Suprapubic skin (tissue), 4 donors: Measurements from ENCODE around the gene EMILIN1. TPM values are rescaled to one million over a fixed set of nuclear protein-coding genes. Genes with fewer than 3 reads are reported as not detected.

Experiments
- DNase-seq, 2 donors: peaks; one replicate each; pipeline ENCODE4 v3.0.0-alpha.2; 2019; ENCODE audit warnings: low spot score in 2 of 2
- H3K27ac ChIP-seq: fragments of 200-600 bp; sonication (generic); one replicate; pipeline ENCODE4 v1.5.1; 2019
- H3K27me3 ChIP-seq: fragments of 200-600 bp; sonication (generic); one replicate; pipeline ENCODE4 v1.5.1; 2019
- H3K36me3 ChIP-seq: fragments of 200-600 bp; sonication (generic); one replicate; pipeline ENCODE4 v1.5.1; 2019
- H3K4me1 ChIP-seq: fragments of 200-600 bp; sonication (generic); one replicate; pipeline ENCODE4 v1.5.1; 2019
- H3K4me3 ChIP-seq: fragments of 200-600 bp; sonication (generic); one replicate; pipeline ENCODE4 v1.5.1; 2019; ENCODE audit warnings: mild to moderate bottlenecking
- H3K9me3 ChIP-seq: fragments of 200-600 bp; sonication (generic); one replicate; pipeline ENCODE4 v1.5.1; 2019
- EP300 ChIP-seq: sonication (generic); formaldehyde crosslinking; IDR thresholded peaks from one replicate; pipeline ENCODE4 v1.6.1; 2017; ENCODE audit warnings: antibody characterized with exemption
- POLR2A ChIP-seq, 2 donors: fragments of 450-650 bp; IDR thresholded peaks; one replicate each; pipeline ENCODE4 v1.6.1; 2017; ENCODE audit warnings: antibody characterized with exemption in 2 of 2, mild to moderate bottlenecking in 2 of 2, moderate library complexity in 2 of 2
- POLR2AphosphoS5 ChIP-seq, 3 donors: sonication (generic); formaldehyde crosslinking; IDR thresholded peaks; one replicate each; pipeline ENCODE4 v1.6.1; 2017; ENCODE audit warnings: antibody characterized with exemption in 3 of 3
- WGBS: methylation state at CpG from one replicate; pipeline ENCODE4 v1.1.5; 2018; 5-methylcytosine and 5-hydroxymethylcytosine counted together
- total RNA-seq, 4 donors: library from RNA; depleted of rRNA; stranded (reverse); fragments of >200 nt; gene quantifications; one replicate each; pipeline ENCODE4 v1.1.0, GENCODE V29; 2016
- TF ChIP-seq, protein P1 (sequence below), 2 donors: fragments of 200-600 bp in 1 of 2; fragments of 450-650 bp in 1 of 2; sonication (generic) in 1 of 2; IDR thresholded peaks; one replicate each; pipeline ENCODE4 v1.5.1; 2016 to 2019; ENCODE audit warnings: antibody characterized with exemption in 2 of 2, mild to moderate bottlenecking in 1 of 2, moderate library complexity in 1 of 2

EMILIN1 gene
- total RNA-seq, 4 donors from 2014 or later: 3.0 to 13.8 (median 5.8) TPM

DNA sequence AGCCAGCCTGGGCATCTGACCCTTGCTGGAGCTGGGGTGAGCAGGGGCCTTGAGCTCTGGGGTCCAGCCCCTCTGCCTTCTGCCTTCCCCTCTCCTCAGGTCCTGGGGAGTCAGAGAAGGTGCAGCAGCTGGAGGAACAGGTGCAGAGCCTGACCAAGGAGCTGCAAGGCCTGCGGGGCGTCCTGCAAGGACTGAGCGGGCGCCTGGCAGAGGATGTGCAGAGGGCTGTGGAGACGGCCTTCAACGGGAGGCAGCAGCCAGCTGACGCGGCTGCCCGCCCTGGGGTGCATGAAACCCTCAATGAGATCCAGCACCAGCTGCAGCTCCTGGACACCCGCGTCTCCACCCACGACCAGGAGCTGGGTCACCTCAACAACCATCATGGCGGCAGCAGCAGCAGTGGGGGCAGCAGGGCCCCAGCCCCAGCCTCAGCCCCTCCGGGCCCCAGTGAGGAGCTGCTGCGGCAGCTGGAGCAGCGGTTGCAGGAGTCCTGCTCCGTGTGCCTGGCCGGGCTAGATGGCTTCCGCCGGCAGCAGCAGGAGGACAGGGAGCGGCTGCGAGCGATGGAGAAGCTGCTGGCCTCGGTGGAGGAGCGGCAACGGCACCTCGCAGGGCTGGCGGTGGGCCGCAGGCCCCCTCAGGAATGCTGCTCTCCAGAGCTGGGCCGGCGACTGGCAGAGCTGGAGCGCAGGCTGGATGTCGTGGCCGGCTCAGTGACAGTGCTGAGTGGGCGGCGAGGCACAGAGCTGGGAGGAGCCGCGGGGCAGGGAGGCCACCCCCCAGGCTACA lies 3.8 kb downstream of the EMILIN1 start:
- H3K27me3 ChIP-seq: no peaks in the 10 kb centered on the region
- 84% methylated on average over 20 of the region's 38 CpGs for WGBS
- H3K4me3 ChIP-seq: no peak overlapping the region
- no peak for TF ChIP-seq POLR2A (IDR thresholded peaks at IDR 0.05)
- TF ChIP-seq, protein P1, sequence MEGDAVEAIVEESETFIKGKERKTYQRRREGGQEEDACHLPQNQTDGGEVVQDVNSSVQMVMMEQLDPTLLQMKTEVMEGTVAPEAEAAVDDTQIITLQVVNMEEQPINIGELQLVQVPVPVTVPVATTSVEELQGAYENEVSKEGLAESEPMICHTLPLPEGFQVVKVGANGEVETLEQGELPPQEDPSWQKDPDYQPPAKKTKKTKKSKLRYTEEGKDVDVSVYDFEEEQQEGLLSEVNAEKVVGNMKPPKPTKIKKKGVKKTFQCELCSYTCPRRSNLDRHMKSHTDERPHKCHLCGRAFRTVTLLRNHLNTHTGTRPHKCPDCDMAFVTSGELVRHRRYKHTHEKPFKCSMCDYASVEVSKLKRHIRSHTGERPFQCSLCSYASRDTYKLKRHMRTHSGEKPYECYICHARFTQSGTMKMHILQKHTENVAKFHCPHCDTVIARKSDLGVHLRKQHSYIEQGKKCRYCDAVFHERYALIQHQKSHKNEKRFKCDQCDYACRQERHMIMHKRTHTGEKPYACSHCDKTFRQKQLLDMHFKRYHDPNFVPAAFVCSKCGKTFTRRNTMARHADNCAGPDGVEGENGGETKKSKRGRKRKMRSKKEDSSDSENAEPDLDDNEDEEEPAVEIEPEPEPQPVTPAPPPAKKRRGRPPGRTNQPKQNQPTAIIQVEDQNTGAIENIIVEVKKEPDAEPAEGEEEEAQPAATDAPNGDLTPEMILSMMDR (IDR thresholded peaks at IDR 0.05): no peak
- TF ChIP-seq EP300: no peak
- TF ChIP-seq POLR2AphosphoS5 (IDR thresholded peaks at IDR 0.05): no peak
- no peaks in the 10 kb centered on the region for H3K36me3 ChIP-seq
- H3K9me3 ChIP-seq: no peaks in the 10 kb centered on the region
- no peak for DNase-seq
- H3K4me1 ChIP-seq: peaks cover 66% of the 10 kb centered on the region
- H3K27ac ChIP-seq: no peak overlapping the region

DNA sequence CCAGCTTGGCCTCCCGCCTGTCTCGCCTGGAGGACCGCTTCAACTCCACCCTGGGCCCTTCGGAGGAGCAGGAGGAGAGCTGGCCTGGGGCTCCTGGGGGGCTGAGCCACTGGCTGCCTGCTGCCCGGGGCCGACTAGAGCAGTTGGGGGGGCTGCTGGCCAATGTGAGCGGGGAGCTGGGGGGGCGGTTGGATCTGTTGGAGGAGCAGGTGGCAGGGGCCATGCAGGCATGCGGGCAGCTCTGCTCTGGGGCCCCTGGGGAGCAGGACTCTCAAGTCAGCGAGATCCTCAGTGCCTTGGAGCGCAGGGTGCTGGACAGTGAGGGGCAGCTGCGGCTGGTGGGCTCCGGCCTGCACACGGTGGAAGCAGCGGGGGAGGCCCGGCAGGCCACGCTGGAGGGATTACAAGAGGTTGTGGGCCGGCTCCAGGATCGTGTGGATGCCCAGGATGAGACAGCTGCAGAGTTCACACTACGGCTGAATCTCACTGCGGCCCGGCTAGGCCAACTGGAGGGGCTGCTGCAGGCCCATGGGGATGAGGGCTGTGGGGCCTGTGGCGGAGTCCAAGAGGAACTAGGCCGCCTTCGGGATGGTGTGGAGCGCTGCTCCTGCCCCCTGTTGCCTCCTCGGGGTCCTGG lies 4.5 kb downstream of the EMILIN1 start:
- TF ChIP-seq EP300: no peak
- no peak for TF ChIP-seq POLR2A (IDR thresholded peaks at IDR 0.05)
- TF ChIP-seq, protein P1 (IDR thresholded peaks at IDR 0.05): no peak
- no peak for TF ChIP-seq POLR2AphosphoS5 (IDR thresholded peaks at IDR 0.05)
- peaks cover 70% of the 10 kb centered on the region for H3K4me1 ChIP-seq
- no peaks in the 10 kb centered on the region for H3K9me3 ChIP-seq
- WGBS: 74% methylated on average over 17 of the region's 27 CpGs
- no peaks in the 10 kb centered on the region for H3K36me3 ChIP-seq
- H3K27ac ChIP-seq: no peak overlapping the region
- no peak for DNase-seq
- H3K4me3 ChIP-seq: no peak overlapping the region
- H3K27me3 ChIP-seq: no peaks in the 10 kb centered on the region

DNA sequence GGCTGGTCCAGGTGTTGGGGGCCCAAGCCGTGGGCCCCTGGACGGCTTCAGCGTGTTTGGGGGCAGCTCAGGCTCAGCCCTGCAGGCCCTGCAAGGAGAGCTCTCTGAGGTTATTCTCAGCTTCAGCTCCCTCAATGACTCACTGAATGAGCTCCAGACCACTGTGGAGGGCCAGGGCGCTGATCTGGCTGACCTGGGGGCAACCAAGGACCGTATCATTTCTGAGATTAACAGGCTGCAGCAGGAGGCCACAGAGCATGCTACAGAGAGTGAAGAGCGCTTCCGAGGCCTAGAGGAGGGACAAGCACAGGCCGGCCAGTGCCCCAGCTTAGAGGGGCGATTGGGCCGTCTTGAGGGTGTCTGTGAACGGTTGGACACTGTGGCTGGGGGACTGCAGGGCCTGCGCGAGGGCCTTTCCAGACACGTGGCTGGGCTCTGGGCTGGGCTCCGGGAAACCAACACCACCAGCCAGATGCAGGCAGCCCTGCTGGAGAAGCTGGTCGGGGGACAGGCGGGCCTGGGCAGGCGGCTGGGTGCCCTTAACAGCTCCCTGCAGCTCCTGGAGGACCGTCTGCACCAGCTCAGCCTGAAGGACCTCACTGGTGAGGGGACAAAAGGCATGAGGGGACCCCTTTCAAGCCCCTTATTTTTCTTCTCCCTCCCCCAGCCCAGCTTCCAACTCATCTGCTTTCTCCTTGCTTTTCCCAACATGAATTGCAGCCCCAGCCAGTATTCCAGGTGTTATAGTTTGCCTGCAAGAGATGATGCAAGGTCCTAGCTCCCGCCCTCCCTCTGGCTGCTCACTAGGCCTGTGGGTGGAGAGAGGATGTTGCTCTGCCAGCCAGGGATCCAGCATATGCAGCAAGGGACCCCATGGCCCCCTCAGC lies 5.2 kb downstream of the EMILIN1 start:
- Histone ChIP-seq H3K9me3 (no peaks in the 10 kb centered on the region), H3K27ac (no peak overlapping the region), H3K4me3 (no peak overlapping the region), H3K27me3 (no peaks in the 10 kb centered on the region), H3K4me1 (peaks cover 70% of the 10 kb centered on the region), H3K36me3 (no peaks in the 10 kb centered on the region)
- 78% methylated on average over 15 of the region's 20 CpGs for WGBS
- no peak for DNase-seq
- TF ChIP-seq POLR2A (IDR thresholded peaks at IDR 0.05) (no peak), EP300 (no peak), POLR2AphosphoS5 (IDR thresholded peaks at IDR 0.05) (no peak)
- TF ChIP-seq, protein P1 (IDR thresholded peaks at IDR 0.05): no peak

DNA sequence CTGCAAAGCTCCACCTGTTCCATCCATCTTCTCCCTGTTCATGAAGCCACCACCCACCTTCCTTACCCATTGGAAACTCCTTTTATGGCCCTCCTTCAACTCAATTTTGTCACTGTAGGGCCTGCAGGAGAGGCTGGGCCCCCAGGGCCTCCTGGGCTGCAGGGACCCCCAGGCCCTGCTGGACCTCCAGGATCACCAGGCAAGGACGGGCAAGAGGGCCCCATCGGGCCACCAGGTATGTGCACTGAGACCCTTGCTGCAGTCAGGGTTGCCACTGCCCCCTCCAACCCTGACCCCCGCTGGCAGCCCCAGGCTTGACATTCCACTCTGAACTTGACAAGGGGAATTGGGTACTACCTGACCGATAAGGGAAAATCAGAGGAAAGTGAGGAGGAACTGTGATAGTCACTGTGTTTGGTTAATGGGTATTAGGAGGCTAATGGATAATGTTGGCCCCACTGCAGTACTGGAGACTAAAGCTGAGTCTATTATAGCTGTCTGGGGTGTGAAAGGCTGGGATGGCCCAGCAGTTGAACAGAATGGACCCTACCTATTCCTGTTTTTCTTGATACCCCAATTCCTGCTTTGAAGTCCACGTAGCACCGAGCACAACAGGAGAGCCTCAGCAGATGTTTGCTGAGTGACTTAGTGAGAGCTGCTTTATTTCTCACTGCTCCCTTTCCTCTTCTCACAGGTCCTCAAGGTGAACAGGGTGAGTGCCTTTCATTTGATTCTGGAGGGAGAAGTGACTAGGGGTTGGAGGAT lies 6.1 kb downstream of the EMILIN1 start:
- Histone ChIP-seq H3K9me3 (no peaks in the 10 kb centered on the region), H3K27ac (no peak overlapping the region), H3K36me3 (no peaks in the 10 kb centered on the region), H3K4me3 (no peak overlapping the region), H3K27me3 (no peaks in the 10 kb centered on the region), H3K4me1 (peaks cover 63% of the 10 kb centered on the region)
- TF ChIP-seq POLR2AphosphoS5 (IDR thresholded peaks at IDR 0.05) (no peak), POLR2A (IDR thresholded peaks at IDR 0.05) (no peak), EP300 (no peak)
- TF ChIP-seq, protein P1 (IDR thresholded peaks at IDR 0.05): no peak
- DNase-seq: no peak
- WGBS: 93% methylated on average over 6 of the region's 6 CpGs
